ENCODE results near the gene PRKCA.

The PRKCA gene

DNA sequence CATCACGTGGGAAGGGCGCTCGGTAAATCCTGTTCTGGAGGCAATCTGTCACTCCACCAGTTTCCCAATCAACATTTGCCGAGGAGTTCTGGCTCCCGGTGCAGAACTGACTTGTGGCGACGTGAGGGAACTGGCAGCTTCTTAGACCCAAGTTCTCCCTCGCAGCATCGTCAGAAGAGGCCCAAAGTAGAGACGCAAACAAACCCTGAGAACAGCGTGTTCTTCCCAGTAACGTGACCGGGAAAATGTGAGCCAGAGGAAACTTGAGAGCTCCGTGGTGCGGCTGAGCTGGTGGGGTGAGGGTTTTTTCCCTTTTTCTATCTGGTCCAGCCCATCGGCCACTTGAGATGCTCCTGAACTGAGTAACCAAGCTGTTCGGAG, 373.6 kb downstream of the PRKCA start:
- no peak overlapping the region for H3K27ac ChIP-seq
- intact Hi-C loops (cut with DNase I; ENCODE audit: low total_unique reads) = no loop called here
- no peaks in the 10 kb centered on the region for H3K36me3 ChIP-seq
- H3K27me3 ChIP-seq = no peaks in the 10 kb centered on the region
- DNase-seq = no peak
- no peaks in the 10 kb centered on the region for H3K9me3 ChIP-seq
- H3K4me3 ChIP-seq = no peak overlapping the region
- H3K4me1 ChIP-seq = peaks cover 0 to 11% (median 3%) of the 10 kb centered on the region in 4 donors
- TF ChIP-seq, protein P1, sequence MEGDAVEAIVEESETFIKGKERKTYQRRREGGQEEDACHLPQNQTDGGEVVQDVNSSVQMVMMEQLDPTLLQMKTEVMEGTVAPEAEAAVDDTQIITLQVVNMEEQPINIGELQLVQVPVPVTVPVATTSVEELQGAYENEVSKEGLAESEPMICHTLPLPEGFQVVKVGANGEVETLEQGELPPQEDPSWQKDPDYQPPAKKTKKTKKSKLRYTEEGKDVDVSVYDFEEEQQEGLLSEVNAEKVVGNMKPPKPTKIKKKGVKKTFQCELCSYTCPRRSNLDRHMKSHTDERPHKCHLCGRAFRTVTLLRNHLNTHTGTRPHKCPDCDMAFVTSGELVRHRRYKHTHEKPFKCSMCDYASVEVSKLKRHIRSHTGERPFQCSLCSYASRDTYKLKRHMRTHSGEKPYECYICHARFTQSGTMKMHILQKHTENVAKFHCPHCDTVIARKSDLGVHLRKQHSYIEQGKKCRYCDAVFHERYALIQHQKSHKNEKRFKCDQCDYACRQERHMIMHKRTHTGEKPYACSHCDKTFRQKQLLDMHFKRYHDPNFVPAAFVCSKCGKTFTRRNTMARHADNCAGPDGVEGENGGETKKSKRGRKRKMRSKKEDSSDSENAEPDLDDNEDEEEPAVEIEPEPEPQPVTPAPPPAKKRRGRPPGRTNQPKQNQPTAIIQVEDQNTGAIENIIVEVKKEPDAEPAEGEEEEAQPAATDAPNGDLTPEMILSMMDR (IDR thresholded peaks at IDR 0.05) = no peak

DNA sequence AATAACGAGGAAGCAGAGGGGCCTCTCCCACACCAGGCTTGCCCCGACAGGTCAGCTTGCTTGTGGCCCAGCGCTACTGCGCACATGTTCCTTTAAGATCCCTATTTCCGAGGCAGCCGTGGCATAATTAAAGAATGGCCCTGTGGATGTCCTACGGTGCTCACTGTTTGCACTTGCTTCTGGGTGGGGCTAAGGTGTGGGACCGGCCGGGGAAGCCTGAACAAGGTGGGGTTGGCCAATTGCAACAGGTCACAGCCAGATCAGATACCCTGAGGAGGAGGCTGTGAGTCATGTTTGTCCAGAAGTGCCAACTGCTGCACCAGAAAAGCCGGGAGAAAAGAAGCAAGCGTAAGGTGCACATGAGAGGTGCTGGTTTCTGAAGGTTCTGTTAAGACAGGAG, 374.0 kb downstream of the PRKCA start:
- Histone ChIP-seq H3K9me3 (no peaks in the 10 kb centered on the region), H3K4me1 (peaks cover 0 to 11% (median 3%) of the 10 kb centered on the region in 4 donors), H3K27me3 (no peaks in the 10 kb centered on the region), H3K4me3 (no peak overlapping the region), H3K36me3 (no peaks in the 10 kb centered on the region), H3K27ac (no peak overlapping the region)
- TF ChIP-seq, protein P1 (IDR thresholded peaks at IDR 0.05) = no peak
- no peak for DNase-seq
- intact Hi-C loops (cut with DNase I; ENCODE audit: low total_unique reads) = no loop called here

DNA sequence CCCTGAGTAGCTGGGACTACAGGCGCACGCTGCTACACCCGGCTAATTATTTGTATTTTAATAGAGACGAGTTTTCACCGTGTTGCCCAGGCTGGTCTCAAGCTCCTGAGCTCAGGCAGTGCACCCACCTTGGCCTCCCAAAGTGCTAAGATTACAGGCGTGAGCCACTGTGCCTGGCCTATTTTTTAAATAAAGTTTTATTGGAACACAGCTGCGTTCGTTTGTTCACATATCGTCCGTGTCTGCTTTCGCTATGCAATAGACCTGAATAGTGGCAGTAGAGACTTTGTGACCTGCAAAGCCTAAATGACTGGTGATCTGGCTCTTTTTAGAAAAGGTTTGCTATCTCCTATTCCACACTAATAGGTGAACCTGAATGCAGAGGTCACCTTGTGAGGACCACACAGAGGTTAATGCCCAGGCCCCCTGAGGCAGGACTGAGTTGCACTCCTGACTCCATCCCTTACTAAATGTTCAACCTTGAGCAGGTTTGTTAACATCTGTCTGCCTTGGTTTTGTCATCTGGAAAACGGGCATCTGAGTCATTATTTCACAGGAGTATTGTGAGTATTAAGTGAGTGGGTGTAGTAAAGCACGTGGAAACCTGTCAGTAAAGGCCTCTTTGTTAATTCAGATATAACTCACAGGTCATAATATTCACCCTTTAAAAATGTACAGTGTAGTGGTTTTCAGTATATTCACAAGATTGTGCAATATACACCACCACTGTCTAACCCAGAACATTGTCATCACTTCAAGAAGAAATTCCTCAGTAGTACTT, 375.0 kb downstream of the PRKCA start:
- no peaks in the 10 kb centered on the region for H3K36me3 ChIP-seq
- H3K9me3 ChIP-seq = no peaks in the 10 kb centered on the region
- H3K4me1 ChIP-seq = peaks cover 0 to 11% (median 3%) of the 10 kb centered on the region in 4 donors
- no peaks in the 10 kb centered on the region for H3K27me3 ChIP-seq
- no peak overlapping the region for H3K4me3 ChIP-seq
- TF ChIP-seq, protein P1 (IDR thresholded peaks at IDR 0.05) = no peak
- no peak overlapping the region for H3K27ac ChIP-seq
- no peak for DNase-seq
- intact Hi-C loops (cut with DNase I; ENCODE audit: low total_unique reads) = no loop called here

DNA sequence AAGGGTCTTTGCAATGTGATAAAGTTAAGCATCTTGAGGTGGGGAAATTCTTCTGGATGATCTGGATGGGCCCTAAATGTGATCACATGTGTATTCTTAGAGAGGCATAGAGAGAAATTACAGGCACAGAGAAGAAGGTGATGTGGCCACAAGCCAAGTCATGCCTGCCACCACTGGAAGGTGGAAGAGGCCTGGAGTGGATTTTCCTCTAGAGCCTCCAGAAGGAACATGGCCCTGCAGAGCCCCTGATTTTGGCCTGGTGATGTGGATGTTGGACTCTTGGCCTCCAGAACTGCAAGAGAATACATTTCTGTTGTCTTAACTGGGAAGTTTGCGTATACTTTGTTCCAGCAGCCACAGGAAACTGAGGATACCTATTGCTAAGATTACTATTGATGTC, 375.6 kb downstream of the PRKCA start:
- no peak for DNase-seq
- Histone ChIP-seq H3K36me3 (no peaks in the 10 kb centered on the region), H3K27me3 (no peaks in the 10 kb centered on the region), H3K9me3 (no peaks in the 10 kb centered on the region), H3K4me3 (no peak overlapping the region), H3K4me1 (peaks cover 0 to 11% (median 3%) of the 10 kb centered on the region in 4 donors), H3K27ac (no peak overlapping the region)
- TF ChIP-seq, protein P1 (IDR thresholded peaks at IDR 0.05) = no peak
- intact Hi-C loops (cut with DNase I; ENCODE audit: low total_unique reads) = no loop called here

DNA sequence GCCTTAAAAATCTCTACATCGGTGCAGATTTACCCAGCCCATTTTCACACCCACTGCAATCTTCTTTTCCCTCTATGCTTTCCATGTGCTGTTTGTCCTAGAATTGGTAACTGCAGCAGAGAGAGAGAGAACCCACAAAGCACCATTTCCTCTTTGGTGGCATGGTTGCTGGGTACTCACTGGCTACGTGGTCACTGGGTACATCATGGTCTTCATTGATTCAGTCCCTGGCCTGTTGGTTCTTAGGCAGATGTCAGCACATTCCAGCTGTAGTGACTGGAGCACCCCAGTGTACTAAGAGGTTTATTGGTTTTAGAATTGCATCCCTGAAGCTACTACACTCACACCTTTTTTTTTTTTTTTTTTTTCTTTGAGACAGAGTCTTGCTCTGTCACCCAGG, 376.4 kb downstream of the PRKCA start:
- H3K27me3 ChIP-seq = no peaks in the 10 kb centered on the region
- H3K36me3 ChIP-seq = no peaks in the 10 kb centered on the region
- TF ChIP-seq, protein P1 (IDR thresholded peaks at IDR 0.05) = no peak
- no peak overlapping the region for H3K27ac ChIP-seq
- no peak for DNase-seq
- no peaks in the 10 kb centered on the region for H3K9me3 ChIP-seq
- intact Hi-C loops (cut with DNase I; ENCODE audit: low total_unique reads) = no loop called here
- no peak overlapping the region for H3K4me3 ChIP-seq
- H3K4me1 ChIP-seq = peaks cover 0 to 6% (median 0%) of the 10 kb centered on the region in 4 donors

Measured in tibial artery (tissue), 4 donors.